K562 (cell line): ENCODE measurements around the gene CTNNA3. TPM values are rescaled to one million over a fixed set of nuclear protein-coding genes. Genes with fewer than 3 reads are reported as not detected.

Source experiments
- BCOR ChIP-seq: fragments of 450-650 bp; IDR thresholded peaks from 2 replicates; pipeline ENCODE4 v1.6.1; 2016
- BHLHE40 ChIP-seq: IDR thresholded peaks from 2 replicates; pipeline ENCODE4 v1.6.1; 2011; ENCODE audit warnings: low read length, improper control_type of control experiment
- CHD2 ChIP-seq: IDR thresholded peaks from 2 replicates; pipeline ENCODE4 v1.6.1; 2011; ENCODE audit warnings: low read depth, low read length
- E2F6 ChIP-seq, 2 experiments: IDR thresholded peaks; 2 replicates each; pipeline ENCODE4 v1.6.1; 2011; ENCODE audit warnings: borderline replicate concordance in 1 of 2, control low read depth in 1 of 2, low read depth in 1 of 2, low read length in 1 of 2, mild to moderate bottlenecking in 1 of 2, mixed read lengths in 1 of 2, moderate library complexity in 1 of 2; ENCODE audit not compliant: insufficient read depth in 1 of 2, insufficient read length in 1 of 2, poor library complexity in 1 of 2, severe bottlenecking in 1 of 2; ENCODE audit errors: extremely low read depth in 1 of 2
- FOSL1 ChIP-seq: fragments of 200-800 bp; sonication (Bioruptor generic); conservative IDR thresholded peaks from 2 replicates; pipeline ENCODE4 v1.6.1; 2016; ENCODE audit warnings: missing genetic modification characterization, missing compliant biosample characterization
- HMBOX1 ChIP-seq: sonication (generic); IDR thresholded peaks from 2 replicates; pipeline ENCODE4 v1.6.1; 2016
- MEIS2 ChIP-seq: fragments of 450-650 bp; IDR thresholded peaks from 2 replicates; pipeline ENCODE4 v1.6.1; 2014; ENCODE audit warnings: mild to moderate bottlenecking; ENCODE audit not compliant: partially characterized antibody
- THAP12 ChIP-seq: fragments of 250-450 bp; sonication (Bioruptor Pico); IDR thresholded peaks from 2 replicates; pipeline ENCODE4 v1.9.0; 2021; ENCODE audit warnings: mild to moderate bottlenecking, inconsistent platforms
- ZBTB11 ChIP-seq, 3 experiments: fragments of 200-800 bp in 1 of 3; fragments of 250-450 bp in 1 of 3; fragments of 450-650 bp in 1 of 3; sonication (Bioruptor Pico) in 1 of 3; sonication (Bioruptor generic) in 1 of 3; formaldehyde crosslinking in 1 of 3; IDR thresholded peaks; 2 replicates each; pipeline versions ENCODE4 v1.6.1 to v1.8.0; 2016 to 2022; ENCODE audit warnings: mild to moderate bottlenecking in 2 of 3, missing genetic modification characterization in 2 of 3, missing compliant biosample characterization in 1 of 3, moderate library complexity in 1 of 3
- polyA plus RNA-seq, 8 experiments: library from polyadenylated mRNA; depleted of rRNA in 4 of 8; stranded (reverse) in 5 of 8; unstranded in 3 of 8; fragments of >200 nt; fragmentation: Nextera tagmentation in 2 of 8; fragmentation: Illumina TruSeq in 1 of 8; extraction: Ambion mirVana in 2 of 8; extraction: Trizol in 1 of 8; gene quantifications; 2 replicates each; pipeline versions ENCODE4 v1.2.1 to v1.2.3, GENCODE V29; 2011 to 2014; ENCODE audit warnings: inconsistent platforms in 1 of 8, missing spikeins in 1 of 8
- total RNA-seq, 7 experiments: library from RNA; depleted of rRNA in 6 of 7; stranded (reverse); fragments of >200 nt in 6 of 7; fragmentation: Illumina TruSeq in 2 of 7; extraction: Trizol in 2 of 7; gene quantifications; 2 replicates each; pipeline versions ENCODE4 v1.2.1 to v1.2.3, GENCODE V29; 2011 to 2021; ENCODE audit warnings: low replicate concordance in 1 of 7

Gene CTNNA3
- total and polyA plus RNA-seq, 9 of the 15 experiments (the other 6 are each of a cell fraction or from before 2014, with no cell fraction given), result 0.04 TPM; not detected in 8

GRCh38 chr10:66837990-66838389 is 858.0 kb downstream of the CTNNA3 start (continued):
- TF ChIP-seq THAP12 (CRISPR knock-in tag) (no peak), HMBOX1 (no peak), BHLHE40 (no peak), ZBTB11 (CRISPR knock-in tag; IDR thresholded peaks at IDR 0.05) (no peak), E2F6 (IDR thresholded peaks at IDR 0.05; ENCODE audit: borderline replicate concordance in 1 of 2, extremely low read depth in 1 of 2, insufficient read depth in 1 of 2, insufficient read length in 1 of 2, low read depth in 1 of 2, low read length in 1 of 2, poor library complexity in 1 of 2, severe bottlenecking in 1 of 2) (no peak), MEIS2 (no peak), CHD2 (no peak), FOSL1 (no peak), BCOR (no peak)
